GM21737 (cell line): Measurements from ENCODE around the gene PLIN3.
"Not testable (repeated sequence)": the region's sequence is repeated elsewhere in the genome, so short reads cannot be mapped to it uniquely, and the experiment has no call there.

ENCODE experiments used
- ATAC-seq: cut with Tn5 transposase; IDR thresholded peaks from one replicate; pipeline ENCODE4 v1.9.1; 2021; ENCODE audit warnings: mild to moderate bottlenecking, moderate library complexity; ENCODE audit not compliant: unreplicated experiment

Gene PLIN3

GRCh38 chr19:4814625-4815425 lies 52.6 kb downstream of the PLIN3 start:
- no peak for ATAC-seq

DNA sequence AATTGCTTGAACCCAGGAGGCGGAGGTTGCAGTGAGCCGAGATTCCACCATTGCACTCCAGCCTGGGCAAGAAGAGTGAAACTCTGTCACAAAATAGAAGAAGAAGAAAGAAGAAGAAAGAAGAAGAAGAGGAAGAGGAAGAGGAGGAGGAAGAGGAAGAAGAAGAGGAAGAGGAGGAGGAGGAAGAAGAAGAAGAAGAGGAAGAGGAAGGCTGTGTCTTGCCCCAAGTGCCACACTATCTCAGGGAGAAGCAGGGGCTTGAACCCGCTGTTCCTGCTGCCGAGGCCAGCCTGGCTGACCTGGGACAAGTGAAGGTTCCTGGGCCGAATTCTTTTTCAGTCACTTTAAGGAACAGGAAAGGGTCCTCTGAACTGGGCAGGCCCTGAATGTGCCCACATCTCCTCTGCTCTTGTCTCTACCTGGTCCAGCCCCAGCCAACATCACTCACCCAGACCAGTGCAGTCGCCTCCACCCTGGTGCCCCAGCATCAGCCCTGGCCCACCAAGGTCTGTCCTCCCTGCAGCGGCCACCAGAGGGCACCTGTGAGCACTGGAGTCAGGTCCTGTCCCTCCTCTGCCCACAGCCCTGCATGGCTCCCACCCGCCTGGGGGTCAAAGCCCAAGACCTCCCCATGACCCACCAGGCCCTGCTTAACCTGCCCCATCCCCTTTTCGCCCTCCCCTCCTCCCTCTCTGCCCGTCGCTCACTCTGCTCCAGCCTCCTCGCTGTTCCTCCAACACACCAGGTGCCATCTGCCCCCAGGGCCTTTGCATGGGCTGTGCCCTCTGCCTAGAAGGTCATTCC lies 55.9 kb downstream of the PLIN3 start:
- ATAC-seq, result peak; percentile 67

GRCh38 chr19:4807188-4807587 lies 60.3 kb downstream of the PLIN3 start:
- no peak for ATAC-seq

GRCh38 chr19:4806384-4806783 lies 61.1 kb downstream of the PLIN3 start:
- ATAC-seq, result no peak

- ATAC-seq, result not testable (repeated sequence)
Observed at GRCh38 chr19:4805140-4805539, 62.3 kb downstream of the PLIN3 start.

- no peak for ATAC-seq
Observed at GRCh38 chr19:4803736-4804695, 63.5 kb downstream of the PLIN3 start.

GRCh38 chr19:4802711-4803110 lies 64.8 kb downstream of the PLIN3 start:
- no peak for ATAC-seq

GRCh38 chr19:4801085-4801619 lies 66.3 kb downstream of the PLIN3 start:
- no peak for ATAC-seq

- ATAC-seq, result no peak
Observed at GRCh38 chr19:4800591-4801081, 66.8 kb downstream of the PLIN3 start.

- no peak for ATAC-seq
Observed at GRCh38 chr19:4795400-4795799, 72.1 kb downstream of the PLIN3 start.

DNA sequence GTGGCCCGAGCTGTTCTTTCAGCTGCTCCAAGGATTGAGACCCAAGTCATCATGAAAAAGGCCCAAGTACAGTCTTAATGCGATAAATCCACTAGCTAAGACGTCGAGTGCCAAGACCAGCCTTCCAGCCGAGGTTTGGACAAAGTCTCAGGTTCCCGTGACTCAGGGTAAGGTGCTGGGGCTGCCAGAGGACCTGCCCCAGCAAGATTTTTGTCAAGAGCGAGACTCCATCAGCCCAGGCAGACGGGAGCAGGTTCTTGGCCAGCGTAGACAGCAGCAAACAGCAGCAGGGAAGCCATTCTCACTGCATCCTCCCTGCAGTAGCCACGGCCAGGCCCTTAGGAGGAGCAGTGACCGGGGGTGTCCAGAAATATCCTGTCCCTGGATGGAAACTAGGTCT lies 72.5 kb downstream of the PLIN3 start:
- no peak for ATAC-seq

GRCh38 chr19:4793278-4793677 lies 74.2 kb downstream of the PLIN3 start:
- not testable (repeated sequence) for ATAC-seq

- ATAC-seq, result not testable (repeated sequence)
Observed at GRCh38 chr19:4792866-4793195, 74.6 kb downstream of the PLIN3 start.

DNA sequence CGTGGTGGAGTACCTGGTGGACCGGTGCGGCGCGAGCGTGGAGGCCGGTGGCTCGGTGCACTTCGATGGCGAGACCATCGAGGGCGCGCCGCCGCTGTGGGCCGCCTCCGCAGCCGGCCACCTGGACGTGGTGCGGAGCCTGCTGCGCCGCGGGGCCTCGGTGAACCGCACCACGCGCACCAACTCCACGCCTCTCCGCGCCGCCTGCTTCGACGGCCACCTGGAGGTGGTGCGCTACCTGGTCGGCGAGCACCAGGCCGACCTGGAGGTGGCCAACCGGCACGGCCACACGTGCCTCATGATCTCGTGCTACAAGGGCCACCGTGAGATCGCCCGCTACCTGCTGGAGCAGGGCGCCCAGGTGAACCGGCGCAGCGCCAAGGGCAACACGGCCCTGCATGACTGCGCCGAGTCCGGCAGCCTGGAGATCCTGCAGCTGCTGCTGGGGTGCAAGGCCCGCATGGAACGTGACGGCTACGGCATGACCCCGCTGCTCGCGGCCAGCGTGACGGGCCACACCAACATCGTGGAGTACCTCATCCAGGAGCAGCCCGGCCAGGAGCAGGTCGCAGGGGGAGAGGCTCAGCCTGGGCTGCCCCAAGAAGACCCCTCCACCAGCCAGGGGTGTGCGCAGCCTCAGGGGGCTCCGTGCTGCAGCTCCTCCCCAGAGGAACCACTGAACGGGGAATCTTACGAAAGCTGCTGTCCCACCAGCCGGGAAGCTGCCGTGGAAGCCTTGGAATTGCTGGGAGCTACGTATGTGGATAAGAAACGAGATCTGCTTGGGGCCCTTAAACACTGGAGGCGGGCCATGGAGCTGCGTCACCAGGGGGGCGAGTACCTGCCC lies 75.2 kb downstream of the PLIN3 start:
- not testable (repeated sequence) for ATAC-seq

DNA sequence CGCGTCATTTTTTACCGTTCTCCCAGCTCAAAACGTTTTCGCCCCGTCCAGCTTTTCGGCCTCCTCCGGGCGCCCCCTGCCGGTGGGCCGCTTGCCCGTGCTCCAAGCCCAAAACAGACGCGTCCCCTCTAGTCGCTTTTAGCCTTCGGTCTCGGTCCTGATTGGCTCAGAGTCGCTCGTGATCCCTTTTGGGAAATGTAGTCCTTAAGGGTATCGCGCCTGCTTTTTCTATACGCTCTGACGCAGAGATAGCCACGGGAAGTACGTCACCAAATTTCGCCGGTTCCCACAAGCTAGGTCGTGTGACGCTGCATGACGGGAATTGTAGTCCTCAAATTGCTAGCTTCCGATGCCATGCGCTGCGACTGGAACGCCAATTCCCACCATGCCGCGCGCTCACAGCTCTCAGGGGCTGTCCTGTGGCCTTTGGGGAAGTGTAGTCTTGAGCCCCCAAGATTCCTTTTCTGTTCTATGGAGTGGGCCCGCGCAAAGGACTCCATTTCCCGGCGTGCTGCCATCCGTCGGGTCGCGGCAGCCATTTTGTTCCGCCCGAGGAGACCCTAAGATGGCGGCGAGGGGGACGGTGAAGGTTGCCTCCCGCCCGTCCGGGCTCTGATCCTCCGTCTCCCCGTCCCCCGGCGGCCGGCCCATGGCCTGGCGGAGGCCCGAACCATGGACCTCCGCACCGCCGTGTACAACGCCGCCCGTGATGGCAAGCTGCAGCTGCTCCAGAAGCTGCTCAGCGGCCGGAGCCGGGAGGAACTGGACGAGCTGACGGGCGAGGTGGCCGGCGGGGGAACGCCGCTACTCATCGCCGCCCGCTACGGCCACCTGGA lies 76.1 kb downstream of the PLIN3 start, which contains the start of gene FEM1A:
FEM1A (plus strand) TSS at position 552 of the 836 bp plus-strand sequence; CDS start at position 673, 121 bp downstream.
- ATAC-seq, result peak; percentile 91
